Measurements from ENCODE around the gene ABCA7.

The ABCA7 gene

DNA sequence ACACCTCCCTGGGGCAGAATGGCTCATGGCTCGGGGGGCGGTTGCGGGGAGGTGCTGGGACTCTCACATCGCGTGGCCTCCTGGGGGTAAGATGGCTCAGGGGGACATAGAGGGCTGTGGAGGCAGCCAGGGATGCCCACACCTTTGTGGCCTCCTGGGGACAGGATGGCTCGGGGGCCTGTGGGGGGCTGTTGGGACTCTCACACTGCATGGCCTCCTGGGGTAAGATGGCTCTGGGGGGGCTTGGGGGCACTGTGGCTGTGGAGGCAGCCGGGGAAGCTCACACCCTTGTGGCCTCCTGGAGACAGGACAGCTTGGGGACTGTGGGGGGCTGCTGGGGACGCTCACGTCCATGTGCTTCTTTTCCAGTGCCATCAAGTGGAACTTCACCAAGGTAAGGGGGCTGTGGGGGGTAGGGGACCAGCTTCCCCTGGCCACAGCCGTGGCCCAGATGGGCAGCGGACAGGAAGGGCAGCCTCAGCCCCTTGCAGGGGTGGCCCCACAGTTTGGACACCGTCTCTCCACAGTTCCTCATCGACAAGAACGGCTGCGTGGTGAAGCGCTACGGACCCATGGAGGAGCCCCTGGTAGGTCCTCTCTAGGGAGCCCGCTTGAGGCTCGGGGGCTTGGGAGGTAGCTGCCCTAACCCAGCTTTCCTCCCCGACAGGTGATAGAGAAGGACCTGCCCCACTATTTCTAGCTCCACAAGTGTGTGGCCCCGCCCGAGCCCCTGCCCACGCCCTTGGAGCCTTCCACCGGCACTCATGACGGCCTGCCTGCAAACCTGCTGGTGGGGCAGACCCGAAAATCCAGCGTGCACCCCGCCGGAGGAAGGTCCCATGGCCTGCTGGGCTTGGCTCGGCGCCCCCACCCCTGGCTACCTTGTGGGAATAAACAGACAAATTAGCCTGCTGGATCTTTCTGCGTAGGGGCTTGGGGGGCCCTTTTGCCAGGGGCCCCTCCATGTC lies 66.2 kb downstream of the ABCA7 start:
- peak overlapping the region; percentile 63 for H3K4me3 ChIP-seq (replicated peaks; ENCODE audit: low read depth, low read length)
- no peak for DNase-seq (ENCODE audit: extremely low read depth, low read depth)
- no peak for TF ChIP-seq CTCF (IDR thresholded peaks at IDR 0.05; ENCODE audit: low read depth, low read length, missing control alignments)

- no peak for TF ChIP-seq CTCF (IDR thresholded peaks at IDR 0.05; ENCODE audit: low read depth, low read length, missing control alignments)
- no peak overlapping the region for H3K4me3 ChIP-seq (replicated peaks; ENCODE audit: low read depth, low read length)
- no peak for DNase-seq (ENCODE audit: extremely low read depth, low read depth)
These were observed 67.1 kb downstream of the ABCA7 start for GRCh38 chr19:1106841-1107660.

GRCh38 chr19:1107661-1108261 lies 67.9 kb downstream of the ABCA7 start:
- no peak for TF ChIP-seq CTCF (IDR thresholded peaks at IDR 0.05; ENCODE audit: low read depth, low read length, missing control alignments)
- no peak for DNase-seq (ENCODE audit: extremely low read depth, low read depth)
- H3K4me3 ChIP-seq (replicated peaks; ENCODE audit: low read depth, low read length), result no peak overlapping the region

DNA sequence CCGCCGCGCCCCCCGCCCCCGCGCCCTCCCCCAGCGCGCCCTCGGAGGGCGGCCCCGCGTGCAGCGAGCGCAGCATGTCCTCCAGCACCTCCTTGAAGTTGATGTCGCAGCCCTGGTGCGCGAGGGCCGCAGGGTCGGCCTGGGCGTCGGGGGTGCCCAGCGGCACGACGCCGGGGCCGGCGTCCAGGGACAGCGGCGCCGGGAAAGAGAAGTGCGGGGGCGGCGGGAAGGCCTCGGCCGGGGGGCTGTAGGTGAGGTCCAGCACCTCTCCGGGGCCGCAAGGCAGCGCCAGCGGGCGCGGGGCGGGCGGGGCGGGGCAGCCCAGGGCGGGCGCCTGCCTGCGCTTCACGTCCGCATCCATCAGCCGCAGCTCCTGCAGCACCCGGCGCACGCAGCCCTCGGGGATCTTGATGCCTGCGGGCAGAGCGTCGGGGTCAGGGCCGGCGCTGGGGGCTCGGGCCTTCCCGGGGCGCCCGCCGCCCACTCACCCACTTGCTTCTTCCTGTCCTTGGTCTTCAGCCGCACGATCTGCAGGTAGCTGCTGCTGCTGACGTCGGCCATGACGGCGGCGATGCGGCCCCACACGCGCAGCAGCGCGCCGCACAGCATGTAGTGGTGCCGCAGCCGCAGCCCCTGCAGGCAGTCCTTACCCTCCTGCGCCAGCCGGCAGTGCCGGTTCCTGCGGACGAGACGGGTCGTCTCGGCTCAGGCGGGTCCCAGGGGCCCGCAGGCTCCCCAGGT lies 68.6 kb downstream of the ABCA7 start:
- DNase-seq (ENCODE audit: extremely low read depth, low read depth), result no peak
- TF ChIP-seq CTCF (IDR thresholded peaks at IDR 0.05; ENCODE audit: low read depth, low read length, missing control alignments), result no peak
- no peak overlapping the region for H3K4me3 ChIP-seq (replicated peaks; ENCODE audit: low read depth, low read length)

DNA sequence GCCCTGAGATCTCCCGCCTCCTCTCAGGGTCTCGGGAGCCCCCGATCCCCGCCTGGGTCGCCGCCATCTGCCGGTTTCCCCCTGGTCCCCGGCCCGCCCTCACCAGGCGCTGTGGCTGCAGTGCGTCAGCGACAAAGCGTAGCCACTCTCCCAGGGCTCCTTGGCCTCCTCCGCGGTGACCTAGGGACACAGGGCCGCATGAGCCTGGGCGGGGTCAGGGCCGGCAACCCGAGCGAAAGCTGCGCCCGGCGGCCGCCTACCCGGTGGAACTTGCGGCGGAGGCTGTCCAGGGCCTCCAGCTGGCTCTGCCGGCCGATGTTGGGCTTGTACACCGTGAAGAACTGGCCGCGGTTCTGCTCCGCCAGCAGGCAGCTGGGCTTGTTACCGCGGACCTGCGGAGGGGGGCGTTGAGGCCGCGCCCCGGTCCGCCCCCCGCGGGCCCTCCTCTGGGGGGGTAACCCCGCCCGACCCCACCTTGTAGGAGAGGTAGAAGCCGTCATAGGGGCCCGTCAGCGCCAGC lies 69.2 kb downstream of the ABCA7 start:
- no peak for DNase-seq (ENCODE audit: extremely low read depth, low read depth)

More for the DNA sequence above, 69.2 kb downstream of the ABCA7 start:
- no peak overlapping the region for H3K4me3 ChIP-seq (replicated peaks; ENCODE audit: low read depth, low read length)
- no peak for TF ChIP-seq CTCF (IDR thresholded peaks at IDR 0.05; ENCODE audit: low read depth, low read length, missing control alignments)

All from HFF-Myc (cell line).